ENCODE results near the gene CUL2.

DNA sequence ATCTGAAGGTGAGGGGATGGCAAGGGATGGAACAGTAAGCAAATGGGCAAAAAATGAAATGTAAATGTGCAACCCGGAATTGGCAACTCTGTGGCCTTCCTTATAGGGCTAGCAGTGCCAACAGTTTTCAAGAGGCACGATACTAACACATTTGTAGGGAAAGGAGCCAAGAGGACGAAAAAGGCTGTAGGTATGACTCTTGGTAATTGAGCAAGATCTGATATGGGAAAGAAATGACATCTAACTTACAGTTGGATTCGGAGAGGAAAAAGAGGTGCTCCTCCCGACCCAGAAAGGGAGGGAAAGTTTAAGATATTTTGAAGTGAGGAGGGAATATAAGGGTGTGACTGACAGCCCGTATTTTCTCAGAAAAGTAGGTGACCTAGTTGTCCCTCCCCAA is 34.4 kb upstream of the CUL2 start:
- TF ChIP-seq, protein P1, sequence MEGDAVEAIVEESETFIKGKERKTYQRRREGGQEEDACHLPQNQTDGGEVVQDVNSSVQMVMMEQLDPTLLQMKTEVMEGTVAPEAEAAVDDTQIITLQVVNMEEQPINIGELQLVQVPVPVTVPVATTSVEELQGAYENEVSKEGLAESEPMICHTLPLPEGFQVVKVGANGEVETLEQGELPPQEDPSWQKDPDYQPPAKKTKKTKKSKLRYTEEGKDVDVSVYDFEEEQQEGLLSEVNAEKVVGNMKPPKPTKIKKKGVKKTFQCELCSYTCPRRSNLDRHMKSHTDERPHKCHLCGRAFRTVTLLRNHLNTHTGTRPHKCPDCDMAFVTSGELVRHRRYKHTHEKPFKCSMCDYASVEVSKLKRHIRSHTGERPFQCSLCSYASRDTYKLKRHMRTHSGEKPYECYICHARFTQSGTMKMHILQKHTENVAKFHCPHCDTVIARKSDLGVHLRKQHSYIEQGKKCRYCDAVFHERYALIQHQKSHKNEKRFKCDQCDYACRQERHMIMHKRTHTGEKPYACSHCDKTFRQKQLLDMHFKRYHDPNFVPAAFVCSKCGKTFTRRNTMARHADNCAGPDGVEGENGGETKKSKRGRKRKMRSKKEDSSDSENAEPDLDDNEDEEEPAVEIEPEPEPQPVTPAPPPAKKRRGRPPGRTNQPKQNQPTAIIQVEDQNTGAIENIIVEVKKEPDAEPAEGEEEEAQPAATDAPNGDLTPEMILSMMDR (IDR thresholded peaks at IDR 0.05): no peak
- no peak for TF ChIP-seq EZH2 (IDR thresholded peaks at IDR 0.05; ENCODE audit: borderline replicate concordance, insufficient read depth, low read depth, low read length, poor library complexity, severe bottlenecking)

Data from B cell (primary cell).